K562 (cell line): ENCODE measurements around the gene CRHR1. TPM values are rescaled to one million over a fixed set of nuclear protein-coding genes. Genes with fewer than 3 reads are reported as not detected.

Experiments
- ATAC-seq: fragments of 200-7000 bp; cut with Tn5 transposase; 3 replicates; pipeline ENCODE4 v1.9.1; 2020; ENCODE audit warnings: moderate library complexity
- BruUV-seq: library from RNA; stranded (reverse); fragments of 400-500 nt; replicated peaks from 2 replicates; lab custom pipeline; 2021; lab: Mats Ljungman, UMichigan
- CTCF ChIA-PET: fragments of 300-600 bp; formaldehyde crosslinking; extraction: SDS; loops from one replicate; lab custom pipeline; 2021; ENCODE audit warnings: low intra/inter-chr PET ratio; lab: Yijun Ruan, JAX
- POLR2A ChIA-PET: fragments of 300-600, 350-650 bp; sonication (Branson Sonifier 250); formaldehyde crosslinking; extraction: SDS; loops from one replicate; lab custom pipeline; 2021; ENCODE audit warnings: antibody characterized with exemption, inconsistent platforms; lab: Yijun Ruan, JAX
- DNase-seq, 4 experiments: peaks; one replicate each; pipeline versions ENCODE4 v3.0.0 to v3.0.0-alpha.2; 2011 to 2018; ENCODE audit warnings: low spot score in 3 of 4, mixed read lengths in 3 of 4; ENCODE audit errors: extremely low read depth in 1 of 4
- FAIRE-seq: peaks from 2 replicates; lab custom pipeline; 2011; peaks lifted over from hg19 to GRCh38; lab: Jason Lieb, UNC
- H2AFZ ChIP-seq: 2 replicates; pipeline ENCODE4 v1.6.0; 2011; ENCODE audit warnings: low read depth, low read length, control low read depth, inconsistent platforms
- H3K27ac ChIP-seq: fragments of 200-600 bp; 3 replicates; pipeline ENCODE4 v1.8.0; 2011; ENCODE audit warnings: low read depth, mild to moderate bottlenecking, control low read depth, inconsistent platforms, low read length, moderate library complexity, mixed read lengths; ENCODE audit errors: extremely low read depth
- H3K27me3 ChIP-seq, 2 experiments: fragments of 300-600 bp in 1 of 2; 2 replicates in 1 of 2; 3 replicates in 1 of 2; pipeline versions ENCODE4 v1.6.0 to v1.8.0; 2011; ENCODE audit warnings: inconsistent platforms in 2 of 2, low read length in 2 of 2, mild to moderate bottlenecking in 1 of 2, mixed read lengths in 1 of 2, moderate library complexity in 1 of 2; ENCODE audit not compliant: control insufficient read depth in 2 of 2, insufficient read depth in 2 of 2
- H3K36me3 ChIP-seq: fragments of 300-600 bp; 3 replicates; pipeline ENCODE4 v1.8.0; 2011; ENCODE audit warnings: mild to moderate bottlenecking, low read length, inconsistent platforms; ENCODE audit not compliant: control insufficient read depth, insufficient read depth
- H3K4me1 ChIP-seq, 2 experiments: fragments of 200-600 bp in 1 of 2; replicated peaks in 1 of 2; 2 replicates in 1 of 2; 3 replicates in 1 of 2; pipeline versions ENCODE4 v1.5.1 to v1.8.0; 2011; ENCODE audit warnings: inconsistent platforms in 2 of 2, low read length in 2 of 2, mild to moderate bottlenecking in 1 of 2, mixed read lengths in 1 of 2, moderate library complexity in 1 of 2; ENCODE audit not compliant: control insufficient read depth in 2 of 2, insufficient read depth in 2 of 2
- H3K4me2 ChIP-seq: 2 replicates; pipeline ENCODE4 v1.6.1; 2011; ENCODE audit warnings: low read length, control low read depth, inconsistent platforms, mixed read lengths; ENCODE audit not compliant: insufficient read depth
- H3K4me3 ChIP-seq: fragments of 200-600 bp; sonication (generic), shearing (Covaris generic); 2 replicates; pipeline ENCODE4 v1.5.1; 2016; ENCODE audit warnings: control low read depth, inconsistent platforms
- H3K79me2 ChIP-seq: fragments of 200-600 bp; 3 replicates; pipeline ENCODE4 v1.8.0; 2011; ENCODE audit warnings: low read length, inconsistent platforms; ENCODE audit not compliant: control insufficient read depth, insufficient read depth
- H3K9ac ChIP-seq, 2 experiments: 2 replicates each; pipeline versions ENCODE4 v1.6.0 to v1.6.1; 2011; ENCODE audit warnings: low read depth in 2 of 2, low read length in 2 of 2, control low read depth in 1 of 2, inconsistent platforms in 1 of 2, mild to moderate bottlenecking in 1 of 2, mixed read lengths in 1 of 2; ENCODE audit not compliant: insufficient read depth in 1 of 2
- H3K9me1 ChIP-seq: one replicate; pipeline ENCODE4 v1.6.0; 2011; ENCODE audit warnings: inconsistent platforms, mild to moderate bottlenecking, low read length, moderate library complexity; ENCODE audit not compliant: control insufficient read depth, insufficient read depth
- H3K9me3 ChIP-seq: replicated peaks from 2 replicates; pipeline ENCODE4 v1.5.1; 2011; ENCODE audit warnings: low read depth, low read length, inconsistent platforms; ENCODE audit not compliant: control insufficient read depth, insufficient read depth
- H4K20me1 ChIP-seq: replicated peaks from 2 replicates; pipeline ENCODE4 v1.6.1; 2011; ENCODE audit warnings: low read length, inconsistent platforms, mixed read lengths; ENCODE audit not compliant: control insufficient read depth, insufficient read depth
- FOXJ3 ChIP-seq: sonication (generic); formaldehyde crosslinking; IDR thresholded peaks from 2 replicates; pipeline ENCODE4 v1.4.0; 2020; ENCODE audit warnings: mild to moderate bottlenecking, missing genetic modification reagents
- ILK ChIP-seq: fragments of 450-650 bp; IDR thresholded peaks from 2 replicates; pipeline ENCODE4 v1.6.1; 2016; ENCODE audit warnings: missing genetic modification characterization, low read depth, mild to moderate bottlenecking, missing compliant biosample characterization, moderate library complexity, borderline replicate concordance
- NRF1 ChIP-seq, 2 experiments: fragments of 450-650 bp; IDR thresholded peaks in 1 of 2; conservative IDR thresholded peaks in 1 of 2; 2 replicates each; pipeline ENCODE4 v1.6.1; 2014; ENCODE audit warnings: mild to moderate bottlenecking in 2 of 2
- RAD51 ChIP-seq: fragments of 450-650 bp; IDR thresholded peaks from 2 replicates; pipeline ENCODE4 v1.7.1; 2016; ENCODE audit warnings: low read depth, mild to moderate bottlenecking, borderline replicate concordance
- WGBS: fragments of 100-300 bp; shearing (Covaris generic); methylation state at CpG from one replicate; pipeline ENCODE4 v1.1.6; 2016; ENCODE audit warnings: low coverage, mixed read lengths; ENCODE audit not compliant: insufficient coverage; ENCODE audit errors: missing lambda C conversion rate; 5-methylcytosine and 5-hydroxymethylcytosine counted together
- in situ Hi-C: fragments of 300-500 bp; cut with MboI; formaldehyde crosslinking; loops from 4 replicates; pipeline ENCODE4 v1.15.0; 2018; ENCODE audit warnings: inconsistent platforms, mixed read lengths
- intact Hi-C: fragments of 100-400 bp; cut with micrococcal nuclease; formaldehyde crosslinking; loops from 2 replicates; pipeline ENCODE4 v1.14.2; 2022
- polyA plus RNA-seq, 8 experiments: library from polyadenylated mRNA; depleted of rRNA in 4 of 8; stranded (reverse) in 5 of 8; unstranded in 3 of 8; fragments of >200 nt; fragmentation: Nextera tagmentation in 2 of 8; fragmentation: Illumina TruSeq in 1 of 8; extraction: Ambion mirVana in 2 of 8; extraction: Trizol in 1 of 8; gene quantifications; 2 replicates each; pipeline versions ENCODE4 v1.2.1 to v1.2.3, GENCODE V29; 2011 to 2014; ENCODE audit warnings: inconsistent platforms in 1 of 8, missing spikeins in 1 of 8
- total RNA-seq, 7 experiments: library from RNA; depleted of rRNA in 6 of 7; stranded (reverse); fragments of >200 nt in 6 of 7; fragmentation: Illumina TruSeq in 2 of 7; extraction: Trizol in 2 of 7; gene quantifications; 2 replicates each; pipeline versions ENCODE4 v1.2.1 to v1.2.3, GENCODE V29; 2011 to 2021; ENCODE audit warnings: low replicate concordance in 1 of 7
- TF ChIP-seq, protein P1 (sequence below): fragments of 450-650 bp; IDR thresholded peaks from 2 replicates; pipeline ENCODE4 v1.6.1; 2016
- TF ChIP-seq, protein P2 (sequence below): fragments of 450-650 bp; conservative IDR thresholded peaks from 2 replicates; pipeline ENCODE4 v1.6.1; 2016; ENCODE audit warnings: missing genetic modification characterization, low read depth, mild to moderate bottlenecking, control low read depth, missing compliant biosample characterization

CRHR1 gene
- total and polyA plus RNA-seq, 9 of the 15 experiments (the other 6 are each of a cell fraction or from before 2014, with no cell fraction given), result 0.05 TPM; not detected in 8

DNA sequence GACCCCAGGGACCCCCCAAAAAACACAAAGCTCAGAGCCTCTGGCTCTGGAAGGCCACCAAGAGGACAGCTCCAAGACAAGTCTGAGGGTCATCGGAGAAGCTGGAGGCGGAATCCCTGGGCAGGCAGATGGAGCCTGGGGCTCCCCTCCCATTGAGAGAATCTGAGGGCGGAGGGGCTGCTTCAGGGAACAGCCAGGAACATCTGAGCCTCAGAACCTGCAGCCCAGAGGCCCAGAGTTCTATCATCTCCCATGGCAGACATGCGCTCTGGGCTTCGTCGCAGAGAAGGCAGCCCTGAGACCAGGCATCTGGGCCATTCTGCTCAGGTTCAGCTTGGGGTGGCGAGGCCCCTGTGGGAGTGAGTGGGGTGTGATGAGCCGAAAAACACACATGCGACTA lies 53.5 kb downstream of the CRHR1 start:
- no peak for DNase-seq
- Histone ChIP-seq H3K27ac (no peak overlapping the region), H3K4me2 (no peak overlapping the region), H2AFZ (no peak overlapping the region), H3K9ac (no peak overlapping the region), H3K79me2 (no peaks in the 10 kb centered on the region), H3K4me3 (no peak overlapping the region), H3K27me3 (peaks cover 4 to 58% of the 10 kb centered on the region in 2 experiments; a peak in 4 of 5 replicates), H3K36me3 (no peaks in the 10 kb centered on the region), H3K9me3 (no peaks in the 10 kb centered on the region), H4K20me1 (peaks cover 6% of the 10 kb centered on the region), H3K4me1 (peaks cover 0 to under 1% of the 10 kb centered on the region in 2 experiments; a peak in 2 of 5 replicates), H3K9me1 (peaks cover 3% of the 10 kb centered on the region)
- TF ChIP-seq RAD51, result no peak
- TF ChIP-seq ILK (tag), result no peak
- TF ChIP-seq NRF1 (conservative IDR thresholded peaks at IDR 0.05 in 1 of 2, IDR thresholded peaks at IDR 0.05 in 1 of 2), result peak; percentile 59 to 63
- TF ChIP-seq, protein P1, sequence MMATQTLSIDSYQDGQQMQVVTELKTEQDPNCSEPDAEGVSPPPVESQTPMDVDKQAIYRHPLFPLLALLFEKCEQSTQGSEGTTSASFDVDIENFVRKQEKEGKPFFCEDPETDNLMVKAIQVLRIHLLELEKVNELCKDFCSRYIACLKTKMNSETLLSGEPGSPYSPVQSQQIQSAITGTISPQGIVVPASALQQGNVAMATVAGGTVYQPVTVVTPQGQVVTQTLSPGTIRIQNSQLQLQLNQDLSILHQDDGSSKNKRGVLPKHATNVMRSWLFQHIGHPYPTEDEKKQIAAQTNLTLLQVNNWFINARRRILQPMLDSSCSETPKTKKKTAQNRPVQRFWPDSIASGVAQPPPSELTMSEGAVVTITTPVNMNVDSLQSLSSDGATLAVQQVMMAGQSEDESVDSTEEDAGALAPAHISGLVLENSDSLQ, result no peak
- TF ChIP-seq, protein P2, sequence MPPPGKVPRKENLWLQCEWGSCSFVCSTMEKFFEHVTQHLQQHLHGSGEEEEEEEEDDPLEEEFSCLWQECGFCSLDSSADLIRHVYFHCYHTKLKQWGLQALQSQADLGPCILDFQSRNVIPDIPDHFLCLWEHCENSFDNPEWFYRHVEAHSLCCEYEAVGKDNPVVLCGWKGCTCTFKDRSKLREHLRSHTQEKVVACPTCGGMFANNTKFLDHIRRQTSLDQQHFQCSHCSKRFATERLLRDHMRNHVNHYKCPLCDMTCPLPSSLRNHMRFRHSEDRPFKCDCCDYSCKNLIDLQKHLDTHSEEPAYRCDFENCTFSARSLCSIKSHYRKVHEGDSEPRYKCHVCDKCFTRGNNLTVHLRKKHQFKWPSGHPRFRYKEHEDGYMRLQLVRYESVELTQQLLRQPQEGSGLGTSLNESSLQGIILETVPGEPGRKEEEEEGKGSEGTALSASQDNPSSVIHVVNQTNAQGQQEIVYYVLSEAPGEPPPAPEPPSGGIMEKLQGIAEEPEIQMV (tag), result no peak
- TF ChIP-seq FOXJ3 (CRISPR knock-in tag), result no peak
- CTCF ChIA-PET, result interaction anchor here (0.7 kb wide), 1 partner anchor 30 kb away, joined by 3 read pairs; no protein-coding TSS in a partner anchor
- in situ Hi-C loops (loop anchor here (25.0 kb wide), 1 partner anchor 425 kb away; no protein-coding TSS in a partner anchor), intact Hi-C loops (no loop called here)
- POLR2A ChIA-PET, result interaction anchor here (0.7 kb wide), 1 partner anchor 110 kb away, joined by 3 read pairs; no protein-coding TSS in a partner anchor
- 8% methylated on average over 9 of the region's 9 CpGs for WGBS
- BruUV-seq, result no TSS peak
- no peak for FAIRE-seq
- no peak for ATAC-seq
